Measurements from ENCODE around the gene SCO1. TPM values are rescaled to one million over a fixed set of nuclear protein-coding genes. Genes with fewer than 3 reads are reported as not detected.

The SCO1 gene
- total RNA-seq, 1 experiment from 2014 or later = 60.3 TPM

DNA sequence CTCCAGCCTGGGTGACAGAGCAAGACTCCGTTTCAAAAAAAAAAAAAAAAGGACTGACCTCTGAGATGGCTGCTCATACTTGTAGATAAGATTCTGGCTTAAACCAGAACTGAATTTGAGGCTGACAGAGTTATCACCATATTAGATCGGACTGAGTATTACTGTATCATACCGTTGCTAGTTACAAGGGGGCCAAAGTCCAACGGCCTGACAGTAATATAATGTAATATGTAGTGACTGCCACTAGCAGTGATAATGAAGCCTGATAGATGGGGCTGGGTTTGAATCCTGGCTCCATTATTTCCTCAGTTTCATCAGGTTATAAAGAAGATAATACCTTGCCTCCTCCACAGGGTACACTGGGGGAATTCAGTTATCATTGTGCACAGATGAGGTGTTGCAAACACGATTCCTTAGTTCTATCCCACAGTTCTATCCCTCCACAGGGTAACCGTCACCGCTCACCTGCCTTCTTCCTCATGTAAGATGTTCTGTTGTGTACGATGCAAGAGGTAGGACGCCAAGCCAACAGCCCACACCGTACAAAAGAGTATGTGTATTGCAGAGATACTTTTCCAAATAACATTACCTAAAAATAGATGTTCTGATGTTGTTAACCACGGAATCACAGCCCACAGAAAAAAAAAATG lies 27.3 kb upstream of the SCO1 start:
- Histone ChIP-seq H3K9ac (ENCODE audit: extremely low read depth, insufficient read length, low read length) (no peak overlapping the region), H3K27me3 (ENCODE audit: insufficient read depth, low read length) (no peaks in the 10 kb centered on the region), H2AK5ac (ENCODE audit: insufficient read length, low read length) (no peak overlapping the region), H2BK12ac (ENCODE audit: insufficient read length, low read depth, low read length) (no peak overlapping the region), H4K91ac (ENCODE audit: insufficient read length, low read depth, low read length) (no peak overlapping the region), H2BK20ac (ENCODE audit: low read depth, low read length, poor library complexity, severe bottlenecking) (no peak overlapping the region), H2BK120ac (ENCODE audit: low read depth, low read length, poor library complexity, severe bottlenecking) (no peak overlapping the region), H3K23me2 (ENCODE audit: insufficient read length, low read depth, low read length, poor library complexity, severe bottlenecking) (no peaks in the 10 kb centered on the region), H2BK5ac (ENCODE audit: insufficient read length, low read length) (no peak overlapping the region), H3K23ac (ENCODE audit: insufficient read length, low read depth, low read length) (no peak overlapping the region), H3K4me2 (ENCODE audit: insufficient read depth, insufficient read length, low read length) (no peak overlapping the region), H4K5ac (ENCODE audit: insufficient read length, low read depth, low read length) (no peak overlapping the region), H3K79me1 (ENCODE audit: insufficient read depth, low read depth, low read length, poor library complexity, severe bottlenecking) (no peaks in the 10 kb centered on the region), H3T11ph (ENCODE audit: low read length) (no peak overlapping the region), H3K18ac (ENCODE audit: insufficient read length, low read depth, low read length) (no peak overlapping the region), H3K9me3 (ENCODE audit: control insufficient read depth, low read depth, low read length) (no peaks in the 10 kb centered on the region), H4K8ac (replicated peaks; ENCODE audit: insufficient read length, low read depth, low read length) (no peak overlapping the region), H3K4ac (ENCODE audit: low read depth, low read length) (no peak overlapping the region), H3K56ac (ENCODE audit: insufficient read length, low read depth, low read length) (no peak overlapping the region), H2BK15ac (ENCODE audit: low read depth, low read length) (no peak overlapping the region), H3K14ac (ENCODE audit: insufficient read depth, low read length) (no peak overlapping the region), H2AFZ (ENCODE audit: low read length) (no peak overlapping the region), H3K27ac (ENCODE audit: insufficient read length, low read depth, low read length) (no peak overlapping the region), H4K20me1 (ENCODE audit: control insufficient read depth, insufficient read depth, insufficient read length) (no peaks in the 10 kb centered on the region), H3K4me1 (ENCODE audit: insufficient read depth, low read length) (no peaks in the 10 kb centered on the region), H3K79me2 (ENCODE audit: insufficient read depth, low read length) (no peaks in the 10 kb centered on the region)
- H3K4me3 Mint-ChIP-seq = no peak overlapping the region
- H3K9me3 Mint-ChIP-seq = no peaks in the 10 kb centered on the region
- WGBS (ENCODE audit: extremely low coverage, insufficient read length, low lambda C conversion rate) = no CpG with 5 or more reads among the region's 11 CpGs
- H3K27me3 Mint-ChIP-seq (ENCODE audit: low read depth) = no peaks in the 10 kb centered on the region
- H3K27ac Mint-ChIP-seq = no peak overlapping the region
- DNase-seq = no peak
- no peaks in the 10 kb centered on the region for H3K4me1 Mint-ChIP-seq
- peaks cover 0 to 5% (median 5%) of the 10 kb centered on the region in 3 experiments; a peak in 4 of 7 replicates for H3K36me3 Mint-ChIP-seq (ENCODE audit: insufficient read depth in 1 of 3, low read depth in 3 of 3)
- TF ChIP-seq, protein P1, sequence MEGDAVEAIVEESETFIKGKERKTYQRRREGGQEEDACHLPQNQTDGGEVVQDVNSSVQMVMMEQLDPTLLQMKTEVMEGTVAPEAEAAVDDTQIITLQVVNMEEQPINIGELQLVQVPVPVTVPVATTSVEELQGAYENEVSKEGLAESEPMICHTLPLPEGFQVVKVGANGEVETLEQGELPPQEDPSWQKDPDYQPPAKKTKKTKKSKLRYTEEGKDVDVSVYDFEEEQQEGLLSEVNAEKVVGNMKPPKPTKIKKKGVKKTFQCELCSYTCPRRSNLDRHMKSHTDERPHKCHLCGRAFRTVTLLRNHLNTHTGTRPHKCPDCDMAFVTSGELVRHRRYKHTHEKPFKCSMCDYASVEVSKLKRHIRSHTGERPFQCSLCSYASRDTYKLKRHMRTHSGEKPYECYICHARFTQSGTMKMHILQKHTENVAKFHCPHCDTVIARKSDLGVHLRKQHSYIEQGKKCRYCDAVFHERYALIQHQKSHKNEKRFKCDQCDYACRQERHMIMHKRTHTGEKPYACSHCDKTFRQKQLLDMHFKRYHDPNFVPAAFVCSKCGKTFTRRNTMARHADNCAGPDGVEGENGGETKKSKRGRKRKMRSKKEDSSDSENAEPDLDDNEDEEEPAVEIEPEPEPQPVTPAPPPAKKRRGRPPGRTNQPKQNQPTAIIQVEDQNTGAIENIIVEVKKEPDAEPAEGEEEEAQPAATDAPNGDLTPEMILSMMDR (conservative IDR thresholded peaks at IDR 0.05) = no peak
